Measurements from ENCODE around the gene NKAIN2.

- TF ChIP-seq CTCF (IDR thresholded peaks at IDR 0.05; ENCODE audit: low read depth, low read length) (no peak), POLR2A (IDR thresholded peaks at IDR 0.05; ENCODE audit: extremely low read depth, insufficient read length) (no peak), MYC (IDR thresholded peaks at IDR 0.05; ENCODE audit: low read depth, low read length) (no peak), MAX (IDR thresholded peaks at IDR 0.05; ENCODE audit: low read depth, low read length) (no peak)
Observed at GRCh38 chr6:124743420-124743819, 939.8 kb downstream of the NKAIN2 start.
